ENCODE results near the gene HAND2. TPM values are rescaled to one million over a fixed set of nuclear protein-coding genes. Genes with fewer than 3 reads are reported as not detected.

HAND2 gene
- total RNA-seq, 4 donors from 2014 or later: 0.31 to 3.8 (median 1.8) TPM

GRCh38 chr4:173477016-173477415 is 53.0 kb downstream of the HAND2 start:
- Histone ChIP-seq H3K4me1 (no peaks in the 10 kb centered on the region), H3K27me3 (no peaks in the 10 kb centered on the region), H3K27ac (no peak overlapping the region), H3K36me3 (no peaks in the 10 kb centered on the region), H3K4me3 (no peak overlapping the region), H3K9me3 (no peaks in the 10 kb centered on the region)
- WGBS, 2 donors: 33 to 74% methylated on average over 1 of the region's 1 CpG
- TF ChIP-seq CTCF (IDR thresholded peaks at IDR 0.05) (no peak), POLR2A (IDR thresholded peaks at IDR 0.05) (no peak)
- intact Hi-C loops (cut with DNase I): no loop called here
- no peak for DNase-seq

Other genes starting within 250 kb of the HAND2 start
- gene HMGB2, start 195.9 kb downstream of the HAND2 start, total RNA-seq: 10 to 100 TPM; 27.3 to 83.6 (median 65.3) TPM
- gene SAP30, start 159.3 kb downstream of the HAND2 start, total RNA-seq: 10 to 100 TPM; 10.3 to 18.5 (median 13.2) TPM
- under 1 TPM in 1 of 4 donors, not detected in 3; 0.08 TPM for gene SCRG1, start 131.1 kb downstream of the HAND2 start, total RNA-seq